WTC11 (cell line): ENCODE measurements around the gene EAF1. TPM values are rescaled to one million over a fixed set of nuclear protein-coding genes. Genes with fewer than 3 reads are reported as not detected.

ENCODE experiments used
- ATAC-seq: fragments of 200-7000 bp; cut with Tn5 transposase; 2 replicates; pipeline ENCODE4 v1.10.0; 2021; ENCODE audit warnings: mild to moderate bottlenecking, moderate library complexity
- CTCF ChIA-PET: fragments of 300-600 bp; sonication (Branson Sonifier 250); formaldehyde crosslinking; loops from one replicate; lab custom pipeline; 2021; ENCODE audit warnings: antibody characterized with exemption; lab: Charles Lee
- POLR2A ChIA-PET: fragments of 350-600 bp; sonication (Branson Sonifier 250); formaldehyde crosslinking; loops from one replicate; lab custom pipeline; 2021; ENCODE audit warnings: antibody characterized with exemption; lab: Charles Lee
- DNase-seq: peaks from one replicate; pipeline ENCODE4 v3.0.0; 2021; ENCODE audit warnings: low spot score
- H3K27ac Mint-ChIP-seq: 2 replicates; pipeline ENCODE4 v1.8.0; 2021; ENCODE audit warnings: mixed read lengths
- H3K27me3 Mint-ChIP-seq: 2 replicates; pipeline ENCODE4 v1.8.0; 2021; ENCODE audit warnings: low read depth, mild to moderate bottlenecking, moderate library complexity, mixed read lengths
- H3K36me3 Mint-ChIP-seq: 2 replicates; pipeline ENCODE4 v1.8.0; 2021; ENCODE audit warnings: mixed read lengths
- H3K4me1 Mint-ChIP-seq: 2 replicates; pipeline ENCODE4 v1.8.0; 2022; ENCODE audit warnings: mixed read lengths
- H3K4me3 Mint-ChIP-seq: 2 replicates; pipeline ENCODE4 v1.8.0; 2021; ENCODE audit warnings: mild to moderate bottlenecking, moderate library complexity, mixed read lengths
- H3K9me3 Mint-ChIP-seq: 2 replicates; pipeline ENCODE4 v1.8.0; 2021; ENCODE audit warnings: mixed read lengths
- AR ChIP-seq: fragments of 250-450 bp; sonication (Bioruptor Pico); IDR thresholded peaks from 2 replicates; pipeline ENCODE4 v1.9.0; 2021; ENCODE audit warnings: mild to moderate bottlenecking
- CREM ChIP-seq: sonication (generic); formaldehyde crosslinking; IDR thresholded peaks from 2 replicates; pipeline ENCODE4 v1.8.1; 2022; ENCODE audit warnings: mild to moderate bottlenecking, missing genetic modification reagents, moderate library complexity
- HMGA2 ChIP-seq: fragments of 250-450 bp; sonication (Bioruptor Pico); IDR thresholded peaks from 2 replicates; pipeline ENCODE4 v1.4.0; 2021; ENCODE audit warnings: mild to moderate bottlenecking, moderate library complexity
- NFE2L1 ChIP-seq: sonication (generic); formaldehyde crosslinking; IDR thresholded peaks from 2 replicates; pipeline ENCODE4 v1.8.1; 2023; ENCODE audit warnings: missing genetic modification reagents
- RELA ChIP-seq: sonication (generic); formaldehyde crosslinking; IDR thresholded peaks from 2 replicates; pipeline ENCODE4 v1.8.1; 2022; ENCODE audit warnings: missing genetic modification reagents, mild to moderate bottlenecking, borderline replicate concordance
- SP1 ChIP-seq: sonication (generic); formaldehyde crosslinking; conservative IDR thresholded peaks from 2 replicates; pipeline ENCODE4 v1.8.1; 2022; ENCODE audit warnings: missing genetic modification reagents
- STAT6 ChIP-seq: sonication (generic); formaldehyde crosslinking; conservative IDR thresholded peaks from 2 replicates; pipeline ENCODE4 v1.8.1; 2023; ENCODE audit warnings: mild to moderate bottlenecking, low read depth, missing genetic modification reagents, moderate library complexity
- USF1 ChIP-seq: sonication (generic); formaldehyde crosslinking; IDR thresholded peaks from 2 replicates; pipeline ENCODE4 v1.8.0; 2022; ENCODE audit warnings: mild to moderate bottlenecking, missing genetic modification reagents
- ZBTB21 ChIP-seq: sonication (generic); formaldehyde crosslinking; IDR thresholded peaks from 2 replicates; pipeline ENCODE4 v1.8.1; 2023; ENCODE audit warnings: mild to moderate bottlenecking, missing genetic modification reagents, borderline replicate concordance
- ZNF121 ChIP-seq: sonication (generic); formaldehyde crosslinking; IDR thresholded peaks from 2 replicates; pipeline ENCODE4 v1.8.0; 2023; ENCODE audit warnings: missing genetic modification reagents
- ZNF219 ChIP-seq: sonication (generic); formaldehyde crosslinking; IDR thresholded peaks from 2 replicates; pipeline ENCODE4 v1.8.0; 2023; ENCODE audit warnings: missing genetic modification reagents, mild to moderate bottlenecking, borderline replicate concordance
- ZNF423 ChIP-seq: fragments of 250-450 bp; sonication (Bioruptor Pico); IDR thresholded peaks from 2 replicates; pipeline ENCODE4 v2.1.2; 2022; ENCODE audit warnings: mild to moderate bottlenecking, moderate library complexity
- total RNA-seq: library from RNA; stranded (reverse); gene quantifications from 3 replicates; pipeline ENCODE4 v1.2.3, GENCODE V29; 2021
- TF ChIP-seq, protein P1 (sequence below): sonication (generic); formaldehyde crosslinking; IDR thresholded peaks from 2 replicates; pipeline ENCODE4 v1.8.0; 2023; ENCODE audit warnings: mild to moderate bottlenecking, missing genetic modification reagents
- TF ChIP-seq, protein P2 (sequence below): sonication (generic); formaldehyde crosslinking; IDR thresholded peaks from 2 replicates; pipeline ENCODE4 v1.8.1; 2023; ENCODE audit warnings: mild to moderate bottlenecking, missing genetic modification reagents, moderate library complexity
- TF ChIP-seq, protein P3 (sequence below): fragments of 250-450 bp; sonication (Bioruptor Pico); IDR thresholded peaks from 2 replicates; pipeline ENCODE4 v1.9.0; 2021; ENCODE audit warnings: mild to moderate bottlenecking, borderline replicate concordance
- TF ChIP-seq, protein P4 (sequence below): sonication (generic); formaldehyde crosslinking; IDR thresholded peaks from 2 replicates; pipeline ENCODE4 v1.8.1; 2022; ENCODE audit warnings: low read depth, missing genetic modification reagents, borderline replicate concordance

EAF1 gene
- total RNA-seq, 1 experiment from 2014 or later, result 25.4 TPM

DNA sequence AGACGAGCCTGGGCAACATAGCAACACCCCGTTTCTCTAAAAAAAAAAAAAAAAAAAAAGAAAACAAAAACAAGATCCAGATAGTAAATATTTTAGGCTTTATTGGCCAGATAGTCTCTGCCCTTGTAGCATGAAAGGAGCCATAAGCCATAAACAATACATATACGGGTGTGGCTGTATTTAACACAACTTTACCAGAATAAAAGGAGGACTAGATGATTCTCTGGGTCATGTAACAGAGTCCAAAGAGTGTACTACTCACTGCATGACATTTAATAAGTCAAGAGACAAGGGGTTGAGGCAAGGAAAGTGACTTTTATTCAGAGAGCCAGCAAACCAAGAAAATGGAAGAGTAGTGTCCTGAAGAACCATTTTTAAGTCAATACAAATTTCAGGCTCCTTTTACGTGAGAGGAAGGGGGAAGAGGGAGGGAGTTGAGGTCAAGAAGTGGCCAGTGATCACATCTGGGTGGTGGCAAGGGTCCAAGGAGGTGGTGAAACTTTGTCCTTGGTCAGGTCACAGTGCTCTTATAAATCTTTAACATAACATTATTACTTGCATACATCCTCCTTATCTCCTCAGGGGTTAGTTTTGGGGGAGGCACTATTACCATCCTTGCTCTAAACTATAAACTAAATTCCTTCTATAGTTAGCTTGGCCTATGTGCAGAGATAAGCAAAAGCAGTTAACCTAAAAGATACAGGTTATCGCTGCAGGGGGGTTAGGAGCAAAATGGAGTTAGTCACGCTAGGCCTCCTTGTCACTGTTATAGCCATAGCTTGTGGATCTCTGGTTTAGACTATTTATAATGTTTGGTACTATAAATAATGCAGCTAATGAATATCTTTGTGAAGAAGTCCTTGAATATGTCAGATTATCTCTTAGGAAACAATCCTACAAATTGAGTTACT is 46.2 kb upstream of the EAF1 start (continued):
- TF ChIP-seq, protein P1, sequence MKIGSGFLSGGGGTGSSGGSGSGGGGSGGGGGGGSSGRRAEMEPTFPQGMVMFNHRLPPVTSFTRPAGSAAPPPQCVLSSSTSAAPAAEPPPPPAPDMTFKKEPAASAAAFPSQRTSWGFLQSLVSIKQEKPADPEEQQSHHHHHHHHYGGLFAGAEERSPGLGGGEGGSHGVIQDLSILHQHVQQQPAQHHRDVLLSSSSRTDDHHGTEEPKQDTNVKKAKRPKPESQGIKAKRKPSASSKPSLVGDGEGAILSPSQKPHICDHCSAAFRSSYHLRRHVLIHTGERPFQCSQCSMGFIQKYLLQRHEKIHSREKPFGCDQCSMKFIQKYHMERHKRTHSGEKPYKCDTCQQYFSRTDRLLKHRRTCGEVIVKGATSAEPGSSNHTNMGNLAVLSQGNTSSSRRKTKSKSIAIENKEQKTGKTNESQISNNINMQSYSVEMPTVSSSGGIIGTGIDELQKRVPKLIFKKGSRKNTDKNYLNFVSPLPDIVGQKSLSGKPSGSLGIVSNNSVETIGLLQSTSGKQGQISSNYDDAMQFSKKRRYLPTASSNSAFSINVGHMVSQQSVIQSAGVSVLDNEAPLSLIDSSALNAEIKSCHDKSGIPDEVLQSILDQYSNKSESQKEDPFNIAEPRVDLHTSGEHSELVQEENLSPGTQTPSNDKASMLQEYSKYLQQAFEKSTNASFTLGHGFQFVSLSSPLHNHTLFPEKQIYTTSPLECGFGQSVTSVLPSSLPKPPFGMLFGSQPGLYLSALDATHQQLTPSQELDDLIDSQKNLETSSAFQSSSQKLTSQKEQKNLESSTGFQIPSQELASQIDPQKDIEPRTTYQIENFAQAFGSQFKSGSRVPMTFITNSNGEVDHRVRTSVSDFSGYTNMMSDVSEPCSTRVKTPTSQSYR (CRISPR knock-in tag), result no peak
- TF ChIP-seq AR (CRISPR knock-in tag), result no peak

DNA sequence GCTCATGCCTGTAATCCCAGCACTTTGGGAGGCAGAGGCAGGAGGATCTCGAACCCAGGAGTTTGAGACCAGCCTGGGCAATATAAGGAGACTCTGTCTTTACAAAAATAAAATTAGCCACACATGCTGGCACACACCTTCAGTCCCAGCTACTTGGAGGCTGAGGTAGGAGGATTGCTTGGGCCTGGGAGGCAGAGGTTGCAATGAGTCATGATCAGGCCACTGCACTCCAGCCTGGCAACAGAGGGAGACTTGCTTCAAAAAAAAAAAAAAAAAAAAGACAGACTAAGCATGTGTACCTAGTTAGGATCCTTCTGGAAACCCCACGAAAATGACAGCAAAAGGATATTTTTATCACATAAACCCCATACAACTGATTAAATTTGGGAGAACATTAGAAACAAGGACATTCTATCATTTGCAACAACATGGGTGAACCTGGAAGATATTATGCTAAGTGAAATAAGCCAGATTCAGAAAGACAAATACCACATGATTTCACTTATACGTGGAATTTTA is 44.9 kb upstream of the EAF1 start:
- POLR2A ChIA-PET, result interaction anchor here (0.6 kb wide), 1 partner anchor 144 kb away, joined by 8 read pairs; no protein-coding TSS in a partner anchor
- CTCF ChIA-PET, result interaction anchor here (0.6 kb wide), 1 partner anchor 48 kb away, joined by 4 read pairs; no protein-coding TSS in a partner anchor
- ATAC-seq (no peak), DNase-seq (no peak)
- Mint-ChIP-seq H3K27me3 (peaks cover 6% of the 10 kb centered on the region; the same call in 1 of the 2 replicates), H3K4me1 (peaks cover 5% of the 10 kb centered on the region; the same call in 1 of the 2 replicates), H3K27ac (no peak overlapping the region), H3K9me3 (peaks cover 19% of the 10 kb centered on the region), H3K36me3 (peaks cover 6% of the 10 kb centered on the region; the same call in 1 of the 2 replicates), H3K4me3 (no peak overlapping the region)
- TF ChIP-seq ZBTB21 (CRISPR knock-in tag) (no peak), HMGA2 (CRISPR knock-in tag) (no peak), ZNF121 (CRISPR knock-in tag) (no peak), SP1 (CRISPR knock-in tag) (no peak), NFE2L1 (CRISPR knock-in tag) (no peak), ZNF219 (CRISPR knock-in tag) (no peak), RELA (CRISPR knock-in tag) (no peak), USF1 (no peak), CREM (CRISPR knock-in tag) (no peak), ZNF423 (CRISPR knock-in tag) (no peak), STAT6 (no peak)
- TF ChIP-seq, protein P2, sequence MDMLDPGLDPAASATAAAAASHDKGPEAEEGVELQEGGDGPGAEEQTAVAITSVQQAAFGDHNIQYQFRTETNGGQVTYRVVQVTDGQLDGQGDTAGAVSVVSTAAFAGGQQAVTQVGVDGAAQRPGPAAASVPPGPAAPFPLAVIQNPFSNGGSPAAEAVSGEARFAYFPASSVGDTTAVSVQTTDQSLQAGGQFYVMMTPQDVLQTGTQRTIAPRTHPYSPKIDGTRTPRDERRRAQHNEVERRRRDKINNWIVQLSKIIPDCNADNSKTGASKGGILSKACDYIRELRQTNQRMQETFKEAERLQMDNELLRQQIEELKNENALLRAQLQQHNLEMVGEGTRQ (CRISPR knock-in tag), result no peak
- TF ChIP-seq, protein P3, sequence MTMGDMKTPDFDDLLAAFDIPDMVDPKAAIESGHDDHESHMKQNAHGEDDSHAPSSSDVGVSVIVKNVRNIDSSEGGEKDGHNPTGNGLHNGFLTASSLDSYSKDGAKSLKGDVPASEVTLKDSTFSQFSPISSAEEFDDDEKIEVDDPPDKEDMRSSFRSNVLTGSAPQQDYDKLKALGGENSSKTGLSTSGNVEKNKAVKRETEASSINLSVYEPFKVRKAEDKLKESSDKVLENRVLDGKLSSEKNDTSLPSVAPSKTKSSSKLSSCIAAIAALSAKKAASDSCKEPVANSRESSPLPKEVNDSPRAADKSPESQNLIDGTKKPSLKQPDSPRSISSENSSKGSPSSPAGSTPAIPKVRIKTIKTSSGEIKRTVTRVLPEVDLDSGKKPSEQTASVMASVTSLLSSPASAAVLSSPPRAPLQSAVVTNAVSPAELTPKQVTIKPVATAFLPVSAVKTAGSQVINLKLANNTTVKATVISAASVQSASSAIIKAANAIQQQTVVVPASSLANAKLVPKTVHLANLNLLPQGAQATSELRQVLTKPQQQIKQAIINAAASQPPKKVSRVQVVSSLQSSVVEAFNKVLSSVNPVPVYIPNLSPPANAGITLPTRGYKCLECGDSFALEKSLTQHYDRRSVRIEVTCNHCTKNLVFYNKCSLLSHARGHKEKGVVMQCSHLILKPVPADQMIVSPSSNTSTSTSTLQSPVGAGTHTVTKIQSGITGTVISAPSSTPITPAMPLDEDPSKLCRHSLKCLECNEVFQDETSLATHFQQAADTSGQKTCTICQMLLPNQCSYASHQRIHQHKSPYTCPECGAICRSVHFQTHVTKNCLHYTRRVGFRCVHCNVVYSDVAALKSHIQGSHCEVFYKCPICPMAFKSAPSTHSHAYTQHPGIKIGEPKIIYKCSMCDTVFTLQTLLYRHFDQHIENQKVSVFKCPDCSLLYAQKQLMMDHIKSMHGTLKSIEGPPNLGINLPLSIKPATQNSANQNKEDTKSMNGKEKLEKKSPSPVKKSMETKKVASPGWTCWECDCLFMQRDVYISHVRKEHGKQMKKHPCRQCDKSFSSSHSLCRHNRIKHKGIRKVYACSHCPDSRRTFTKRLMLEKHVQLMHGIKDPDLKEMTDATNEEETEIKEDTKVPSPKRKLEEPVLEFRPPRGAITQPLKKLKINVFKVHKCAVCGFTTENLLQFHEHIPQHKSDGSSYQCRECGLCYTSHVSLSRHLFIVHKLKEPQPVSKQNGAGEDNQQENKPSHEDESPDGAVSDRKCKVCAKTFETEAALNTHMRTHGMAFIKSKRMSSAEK, result no peak
- TF ChIP-seq, protein P4, sequence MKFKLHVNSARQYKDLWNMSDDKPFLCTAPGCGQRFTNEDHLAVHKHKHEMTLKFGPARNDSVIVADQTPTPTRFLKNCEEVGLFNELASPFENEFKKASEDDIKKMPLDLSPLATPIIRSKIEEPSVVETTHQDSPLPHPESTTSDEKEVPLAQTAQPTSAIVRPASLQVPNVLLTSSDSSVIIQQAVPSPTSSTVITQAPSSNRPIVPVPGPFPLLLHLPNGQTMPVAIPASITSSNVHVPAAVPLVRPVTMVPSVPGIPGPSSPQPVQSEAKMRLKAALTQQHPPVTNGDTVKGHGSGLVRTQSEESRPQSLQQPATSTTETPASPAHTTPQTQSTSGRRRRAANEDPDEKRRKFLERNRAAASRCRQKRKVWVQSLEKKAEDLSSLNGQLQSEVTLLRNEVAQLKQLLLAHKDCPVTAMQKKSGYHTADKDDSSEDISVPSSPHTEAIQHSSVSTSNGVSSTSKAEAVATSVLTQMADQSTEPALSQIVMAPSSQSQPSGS (CRISPR knock-in tag), result no peak
